PFSK-1 (cell line): Measurements from ENCODE around the gene DUSP8.

Experiments used
- FOXP2 ChIP-seq: optimal IDR thresholded peaks from 2 replicates; pipeline ENCODE3; 2011; ENCODE audit warnings: borderline replicate concordance, control low read depth, inconsistent platforms; ENCODE audit not compliant: insufficient read depth; ENCODE audit errors: extremely low read length, extremely low read depth
- POLR2AphosphoS5 ChIP-seq: IDR thresholded peaks from 2 replicates; pipeline ENCODE4 v1.6.1; 2012; ENCODE audit warnings: low read depth, mild to moderate bottlenecking, control low read depth, low read length, moderate library complexity
- REST ChIP-seq, 2 experiments: IDR thresholded peaks; 2 replicates each; pipeline versions ENCODE4 v1.6.1 to v1.8.0; 2011 to 2012; ENCODE audit warnings: low read depth in 2 of 2, low read length in 2 of 2, control low read depth in 1 of 2, inconsistent platforms in 1 of 2, mild to moderate bottlenecking in 1 of 2, moderate library complexity in 1 of 2; ENCODE audit not compliant: insufficient read depth in 1 of 2
- SIN3A ChIP-seq: IDR thresholded peaks from 2 replicates; pipeline ENCODE4 v1.6.1; 2012; ENCODE audit warnings: mild to moderate bottlenecking, low read length, moderate library complexity, borderline replicate concordance; ENCODE audit not compliant: insufficient read depth
- TAF1 ChIP-seq: IDR thresholded peaks from 2 replicates; pipeline ENCODE4 v1.6.1; 2012; ENCODE audit warnings: low read length, control low read depth, borderline replicate concordance; ENCODE audit not compliant: insufficient read depth

DUSP8 gene

GRCh38 chr11:1600626-1601025 is 28.6 kb upstream of the DUSP8 start:
- TF ChIP-seq REST (IDR thresholded peaks at IDR 0.05; ENCODE audit: insufficient read depth in 1 of 2, low read depth in 2 of 2, low read length in 2 of 2) = no peak

GRCh38 chr11:1598816-1599215 is 26.7 kb upstream of the DUSP8 start:
- TF ChIP-seq POLR2AphosphoS5 = no peak
- TF ChIP-seq FOXP2 = no peak
- no peak for TF ChIP-seq TAF1
- no peak for TF ChIP-seq SIN3A
- TF ChIP-seq REST (IDR thresholded peaks at IDR 0.05; ENCODE audit: insufficient read depth in 1 of 2, low read depth in 2 of 2, low read length in 2 of 2) = no peak

- TF ChIP-seq SIN3A (no peak), FOXP2 (no peak), REST (IDR thresholded peaks at IDR 0.05; ENCODE audit: insufficient read depth in 1 of 2, low read depth in 2 of 2, low read length in 2 of 2) (no peak), POLR2AphosphoS5 (no peak), TAF1 (no peak)
Measured at GRCh38 chr11:1597994-1598380, 25.9 kb upstream of the DUSP8 start, which contains the start of gene KRTAP5-2. Gene KRTAP5-2, minus strand, starts transcription at chr11:1598294. Its CDS starts 44 bp downstream, at chr11:1598250.

- TF ChIP-seq FOXP2 = no peak
Measured at GRCh38 chr11:1597331-1597993, 25.4 kb upstream of the DUSP8 start.

GRCh38 chr11:1592628-1593027 is 20.6 kb upstream of the DUSP8 start:
- TF ChIP-seq REST (IDR thresholded peaks at IDR 0.05; ENCODE audit: insufficient read depth in 1 of 2, low read depth in 2 of 2, low read length in 2 of 2) (no peak), TAF1 (no peak), POLR2AphosphoS5 (no peak), FOXP2 (no peak), SIN3A (no peak)
